HEK293 (cell line): ENCODE results near the gene MSLN.

Source experiments
- CTCF ChIA-PET: fragments of 350-600 bp; formaldehyde crosslinking; extraction: SDS; loops from one replicate; lab custom pipeline; 2021; ENCODE audit warnings: antibody characterized with exemption; lab: Yijun Ruan, JAX
- POLR2A ChIA-PET: fragments of 300-600 bp; formaldehyde crosslinking; extraction: SDS; loops from one replicate; lab custom pipeline; 2020; ENCODE audit warnings: antibody characterized with exemption, inconsistent platforms; lab: Yijun Ruan, JAX
- H3K27ac ChIP-seq: fragments of 200-500 bp; sonication (Bioruptor generic); 2 replicates; pipeline ENCODE4 v1.5.1; 2014; ENCODE audit warnings: low read depth, low read length, control low read depth, inconsistent platforms; ENCODE audit errors: extremely low read depth
- H3K36me3 ChIP-seq, 2 experiments: fragments of 200-500 bp in 1 of 2; sonication (Bioruptor generic) in 1 of 2; 1 replicate in 1 of 2; 2 replicates in 1 of 2; pipeline ENCODE4 v1.5.1; 2014 to 2017; ENCODE audit warnings: inconsistent platforms in 2 of 2, low read length in 2 of 2; ENCODE audit not compliant: control insufficient read depth in 2 of 2, insufficient read depth in 1 of 2
- H3K4me1 ChIP-seq: fragments of 200-500 bp; sonication (Bioruptor generic); 2 replicates; pipeline ENCODE4 v1.5.1; 2014; ENCODE audit warnings: mild to moderate bottlenecking, low read length, inconsistent platforms; ENCODE audit not compliant: control insufficient read depth, insufficient read depth
- H3K4me3 ChIP-seq: 2 replicates; pipeline ENCODE4 v1.5.1; 2011; ENCODE audit warnings: low read depth, mild to moderate bottlenecking, control low read depth, low read length, moderate library complexity
- H3K9me3 ChIP-seq: fragments of 200-500 bp; sonication (Bioruptor generic); 2 replicates; pipeline ENCODE4 v1.5.1; 2014; ENCODE audit warnings: low read depth, low read length, inconsistent platforms; ENCODE audit not compliant: control insufficient read depth, insufficient read depth
- BCL11B ChIP-seq: fragments of 450-650 bp; formaldehyde crosslinking; IDR thresholded peaks from 2 replicates; pipeline ENCODE4 v1.5.1; 2016; ENCODE audit warnings: low read depth, missing biosample characterization, missing genetic modification characterization
- EGR2 ChIP-seq: fragments of 450-650 bp; formaldehyde crosslinking; IDR thresholded peaks from 2 replicates; pipeline ENCODE4 v1.5.1; 2016; ENCODE audit warnings: low read depth, missing biosample characterization, missing genetic modification characterization
- KLF1 ChIP-seq: fragments of 450-650 bp; formaldehyde crosslinking; IDR thresholded peaks from 2 replicates; pipeline ENCODE4 v1.5.1; 2016; ENCODE audit warnings: missing biosample characterization, missing genetic modification characterization
- KLF16 ChIP-seq: fragments of 450-650 bp; formaldehyde crosslinking; IDR thresholded peaks from 2 replicates; pipeline ENCODE4 v1.5.1; 2017; ENCODE audit warnings: missing biosample characterization, missing genetic modification characterization
- KLF17 ChIP-seq: fragments of 450-650 bp; formaldehyde crosslinking; IDR thresholded peaks from 2 replicates; pipeline ENCODE4 v1.5.1; 2016; ENCODE audit warnings: missing biosample characterization, missing genetic modification characterization
- SALL2 ChIP-seq: fragments of 450-650 bp; formaldehyde crosslinking; IDR thresholded peaks from 2 replicates; pipeline ENCODE4 v1.5.0; 2017; ENCODE audit warnings: missing biosample characterization, mild to moderate bottlenecking, missing genetic modification characterization, borderline replicate concordance
- ZBTB48 ChIP-seq: fragments of 450-650 bp; formaldehyde crosslinking; IDR thresholded peaks from 2 replicates; pipeline ENCODE4 v1.5.1; 2016; ENCODE audit warnings: missing biosample characterization, missing genetic modification characterization
- ZBTB8A ChIP-seq: fragments of 450-650 bp; formaldehyde crosslinking; IDR thresholded peaks from 2 replicates; pipeline ENCODE4 v1.5.1; 2016; ENCODE audit warnings: missing biosample characterization, missing genetic modification characterization
- ZFHX2 ChIP-seq: fragments of 450-650 bp; formaldehyde crosslinking; conservative IDR thresholded peaks from 2 replicates; pipeline ENCODE4 v1.5.1; 2016; ENCODE audit warnings: missing biosample characterization, missing genetic modification characterization
- ZIC2 ChIP-seq: fragments of 450-650 bp; formaldehyde crosslinking; IDR thresholded peaks from 2 replicates; pipeline ENCODE4 v1.5.1; 2016; ENCODE audit warnings: missing biosample characterization, missing genetic modification characterization
- ZNF239 ChIP-seq: fragments of 450-650 bp; formaldehyde crosslinking; IDR thresholded peaks from 2 replicates; pipeline ENCODE4 v1.5.1; 2016; ENCODE audit warnings: missing biosample characterization, missing genetic modification characterization
- ZNF529 ChIP-seq: fragments of 450-650 bp; formaldehyde crosslinking; IDR thresholded peaks from 2 replicates; pipeline ENCODE4 v1.5.1; 2017; ENCODE audit warnings: missing genetic modification characterization, missing biosample characterization; ENCODE audit not compliant: insufficient replicate concordance
- ZNF645 ChIP-seq: fragments of 450-650 bp; formaldehyde crosslinking; IDR thresholded peaks from 2 replicates; pipeline ENCODE4; 2016; ENCODE audit warnings: missing biosample characterization, missing genetic modification characterization
- ZNF658 ChIP-seq: fragments of 450-650 bp; formaldehyde crosslinking; IDR thresholded peaks from 2 replicates; pipeline ENCODE4; 2016; ENCODE audit warnings: missing biosample characterization, missing genetic modification characterization
- ZNF660 ChIP-seq: fragments of 450-650 bp; IDR thresholded peaks from 2 replicates; pipeline ENCODE4 v1.5.1; 2018; ENCODE audit warnings: missing biosample characterization, mild to moderate bottlenecking, missing genetic modification characterization
- ZNF670 ChIP-seq: fragments of 450-650 bp; formaldehyde crosslinking; IDR thresholded peaks from 2 replicates; pipeline ENCODE4 v1.5.1; 2016; ENCODE audit warnings: missing biosample characterization, missing genetic modification characterization, low read depth
- ZSCAN30 ChIP-seq: fragments of 450-650 bp; IDR thresholded peaks from 2 replicates; pipeline ENCODE4 v1.5.1; 2018; ENCODE audit warnings: missing biosample characterization, mild to moderate bottlenecking, missing genetic modification characterization, moderate library complexity
- TF ChIP-seq, protein P1 (sequence below): fragments of 450-650 bp; formaldehyde crosslinking; IDR thresholded peaks from 2 replicates; pipeline ENCODE4 v1.5.1; 2016; ENCODE audit warnings: missing biosample characterization, missing genetic modification characterization
- TF ChIP-seq, protein P2 (sequence below): fragments of 450-650 bp; formaldehyde crosslinking; IDR thresholded peaks from 2 replicates; pipeline ENCODE4 v1.5.1; 2016; ENCODE audit warnings: missing biosample characterization, missing genetic modification characterization

The MSLN gene

GRCh38 chr16:782766-783403 lies 22.4 kb downstream of the MSLN start:
- Histone ChIP-seq H3K9me3 (no peaks in the 10 kb centered on the region), H3K4me1 (no peaks in the 10 kb centered on the region), H3K27ac (no peak overlapping the region), H3K36me3 (peaks cover 0 to 24% of the 10 kb centered on the region in 2 experiments; a peak in 1 of 3 replicates), H3K4me3 (no peak overlapping the region)
- ChIA-PET CTCF (interaction anchor here (0.9 to 9.5 kb wide), 2 partner anchors 41 to 71 kb away, joined by 5 to 119 read pairs; partner anchors contain the start of gene CIAO3), POLR2A (interaction anchor here (0.6 to 1.7 kb wide), 7 partner anchors 23 to 587 kb away, joined by 3 to 7 read pairs (median 4); partner anchors contain the start of genes METRN and STUB1)
- TF ChIP-seq ZNF670 = no peak
- TF ChIP-seq ZNF529 (tag by site-specific recombination) = no peak
- peak; percentile 78; the same call in 1 of the 2 replicates for TF ChIP-seq KLF17 (tag by site-specific recombination)
- peak; percentile 98 for TF ChIP-seq KLF1 (tag by site-specific recombination)
- TF ChIP-seq, protein P1, sequence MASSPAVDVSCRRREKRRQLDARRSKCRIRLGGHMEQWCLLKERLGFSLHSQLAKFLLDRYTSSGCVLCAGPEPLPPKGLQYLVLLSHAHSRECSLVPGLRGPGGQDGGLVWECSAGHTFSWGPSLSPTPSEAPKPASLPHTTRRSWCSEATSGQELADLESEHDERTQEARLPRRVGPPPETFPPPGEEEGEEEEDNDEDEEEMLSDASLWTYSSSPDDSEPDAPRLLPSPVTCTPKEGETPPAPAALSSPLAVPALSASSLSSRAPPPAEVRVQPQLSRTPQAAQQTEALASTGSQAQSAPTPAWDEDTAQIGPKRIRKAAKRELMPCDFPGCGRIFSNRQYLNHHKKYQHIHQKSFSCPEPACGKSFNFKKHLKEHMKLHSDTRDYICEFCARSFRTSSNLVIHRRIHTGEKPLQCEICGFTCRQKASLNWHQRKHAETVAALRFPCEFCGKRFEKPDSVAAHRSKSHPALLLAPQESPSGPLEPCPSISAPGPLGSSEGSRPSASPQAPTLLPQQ = no peak
- TF ChIP-seq KLF16 = 0 out of 2 replicates have a peak, but pooled peaks have one; percentile 23
- TF ChIP-seq ZNF660 (tag by site-specific recombination) = no peak
- TF ChIP-seq SALL2 = no peak
- TF ChIP-seq ZIC2 (tag by site-specific recombination) = peak; percentile 66
- peak; percentile 90 for TF ChIP-seq EGR2 (tag by site-specific recombination)
- 0 out of 2 replicates have a peak, but pooled peaks have one; percentile 18 for TF ChIP-seq ZBTB8A (tag by site-specific recombination)
- peak; percentile 95 for TF ChIP-seq ZFHX2 (tag by site-specific recombination)

DNA sequence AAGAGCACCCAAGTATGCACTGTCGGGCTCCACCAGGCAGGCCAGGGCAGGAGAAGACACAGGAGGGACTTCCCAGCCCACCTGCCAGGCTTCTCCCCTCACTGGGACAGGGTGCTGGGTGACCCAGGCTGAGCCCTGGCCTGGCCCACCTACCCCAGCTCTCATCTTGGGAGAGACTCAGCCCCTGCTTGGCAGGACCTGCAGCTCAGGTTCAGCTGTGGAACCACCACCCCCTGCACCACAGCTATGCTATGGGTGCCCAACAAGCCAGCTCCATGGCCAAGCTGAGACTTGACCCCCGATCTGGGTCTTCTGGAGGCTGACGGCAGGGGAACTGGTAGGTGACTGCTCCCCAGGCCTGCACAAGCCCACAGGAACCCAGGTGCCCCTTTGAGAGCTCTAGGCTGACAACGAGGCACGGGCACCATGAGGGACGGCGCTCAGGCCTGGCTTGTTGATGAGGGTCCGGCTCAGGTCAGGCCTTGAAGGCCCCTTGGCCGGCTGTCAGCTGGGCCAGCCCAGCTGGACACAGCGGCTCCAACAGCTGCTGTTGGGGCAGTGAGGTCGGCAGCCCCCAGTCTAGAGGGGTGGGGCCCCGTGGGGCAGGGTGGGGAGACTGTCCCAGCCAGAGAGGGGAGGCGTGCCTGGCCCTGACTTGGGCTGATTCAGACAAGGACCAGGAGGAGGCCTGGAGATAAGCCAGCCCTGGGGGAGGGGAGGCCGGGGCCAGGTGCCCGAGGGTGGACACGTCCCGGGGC lies 23.0 kb downstream of the MSLN start:
- TF ChIP-seq ZSCAN30 (tag by site-specific recombination) (no peak), KLF1 (tag by site-specific recombination) (peak; percentile 68), ZNF645 (no peak)
- CTCF ChIA-PET = interaction anchor here (0.9 to 9.5 kb wide), 2 partner anchors 42 to 72 kb away, joined by 5 to 119 read pairs; partner anchors contain the start of gene CIAO3
- no peak overlapping the region for H3K27ac ChIP-seq
- H3K4me3 ChIP-seq = no peak overlapping the region
- H3K4me1 ChIP-seq = no peaks in the 10 kb centered on the region
- no peaks in the 10 kb centered on the region for H3K9me3 ChIP-seq
- POLR2A ChIA-PET = interaction anchor here (0.7 to 1.7 kb wide), 6 partner anchors 24 to 103 kb away, joined by 3 to 7 read pairs (median 4); partner anchors contain the start of genes METRN and STUB1
- H3K36me3 ChIP-seq = peaks cover 0 to 24% of the 10 kb centered on the region in 2 experiments; a peak in 1 of 3 replicates

DNA sequence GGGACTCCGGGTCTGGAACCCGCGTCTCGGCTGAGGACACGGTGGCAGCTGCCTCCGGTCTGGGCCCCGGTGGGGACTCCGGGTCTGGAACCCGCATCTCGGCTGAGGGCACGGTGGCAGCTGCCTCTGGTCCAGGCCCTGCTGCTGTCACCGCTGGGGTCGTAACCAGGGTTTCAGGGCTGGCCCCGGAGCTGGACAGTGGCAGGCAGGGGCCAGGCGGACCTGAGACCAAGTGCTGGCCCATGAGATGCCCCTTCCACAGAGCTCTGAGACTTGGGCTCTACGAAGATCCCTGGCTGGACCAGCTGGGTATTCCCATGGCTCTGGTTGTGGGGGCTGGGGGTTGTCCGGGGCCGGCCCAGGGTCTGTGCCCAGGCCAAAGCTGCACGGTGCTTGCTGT lies 23.9 kb downstream of the MSLN start:
- ChIA-PET POLR2A (interaction anchor here (0.7 to 1.7 kb wide), 6 partner anchors 56 to 104 kb away, joined by 3 to 7 read pairs (median 4); partner anchors contain the start of gene STUB1), CTCF (interaction anchor here (0.5 to 9.5 kb wide), 14 partner anchors 8 to 379 kb away, joined by 3 to 119 read pairs (median 6); partner anchors contain the start of genes ANTKMT and CIAO3)
- no peaks in the 10 kb centered on the region for H3K4me1 ChIP-seq

More for the DNA sequence above, 23.9 kb downstream of the MSLN start:
- Histone ChIP-seq H3K27ac (no peak overlapping the region), H3K36me3 (peaks cover 0 to 26% of the 10 kb centered on the region in 2 experiments; a peak in 1 of 3 replicates), H3K9me3 (no peaks in the 10 kb centered on the region)
- TF ChIP-seq ZNF239 (tag by site-specific recombination) (no peak), BCL11B (tag by site-specific recombination) (no peak), ZNF658 (tag by site-specific recombination) (no peak), ZBTB48 (tag by site-specific recombination) (no peak)
- TF ChIP-seq, protein P2, sequence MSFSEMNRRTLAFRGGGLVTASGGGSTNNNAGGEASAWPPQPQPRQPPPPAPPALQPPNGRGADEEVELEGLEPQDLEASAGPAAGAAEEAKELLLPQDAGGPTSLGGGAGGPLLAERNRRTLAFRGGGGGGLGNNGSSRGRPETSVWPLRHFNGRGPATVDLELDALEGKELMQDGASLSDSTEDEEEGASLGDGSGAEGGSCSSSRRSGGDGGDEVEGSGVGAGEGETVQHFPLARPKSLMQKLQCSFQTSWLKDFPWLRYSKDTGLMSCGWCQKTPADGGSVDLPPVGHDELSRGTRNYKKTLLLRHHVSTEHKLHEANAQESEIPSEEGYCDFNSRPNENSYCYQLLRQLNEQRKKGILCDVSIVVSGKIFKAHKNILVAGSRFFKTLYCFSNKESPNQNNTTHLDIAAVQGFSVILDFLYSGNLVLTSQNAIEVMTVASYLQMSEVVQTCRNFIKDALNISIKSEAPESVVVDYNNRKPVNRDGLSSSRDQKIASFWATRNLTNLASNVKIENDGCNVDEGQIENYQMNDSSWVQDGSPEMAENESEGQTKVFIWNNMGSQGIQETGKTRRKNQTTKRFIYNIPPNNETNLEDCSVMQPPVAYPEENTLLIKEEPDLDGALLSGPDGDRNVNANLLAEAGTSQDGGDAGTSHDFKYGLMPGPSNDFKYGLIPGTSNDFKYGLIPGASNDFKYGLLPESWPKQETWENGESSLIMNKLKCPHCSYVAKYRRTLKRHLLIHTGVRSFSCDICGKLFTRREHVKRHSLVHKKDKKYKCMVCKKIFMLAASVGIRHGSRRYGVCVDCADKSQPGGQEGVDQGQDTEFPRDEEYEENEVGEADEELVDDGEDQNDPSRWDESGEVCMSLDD = no peak
- TF ChIP-seq, all 188 proteins: peak for 0
- H3K4me3 ChIP-seq = no peak overlapping the region
